BJ (cell line): ENCODE results near the gene MGA. TPM values are rescaled to one million over a fixed set of nuclear protein-coding genes. Genes with fewer than 3 reads are reported as not detected.

Experiments used
- CTCF ChIA-PET: fragments of 350-600 bp; formaldehyde crosslinking; extraction: SDS; loops from one replicate; lab custom pipeline; 2021; ENCODE audit warnings: antibody characterized with exemption, inconsistent platforms; lab: Yijun Ruan, JAX
- POLR2A ChIA-PET: fragments of 300-600 bp; sonication (Branson Sonifier 250); formaldehyde crosslinking; extraction: SDS; loops from one replicate; lab custom pipeline; 2021; ENCODE audit warnings: antibody characterized with exemption; lab: Charles Lee
- DNase-seq: peaks from one replicate; pipeline ENCODE4 v3.0.0-alpha.2; 2011; ENCODE audit warnings: low read depth
- H3K27me3 ChIP-seq: 2 replicates; pipeline ENCODE4 v1.6.0; 2011; ENCODE audit warnings: low read length; ENCODE audit not compliant: control insufficient read depth, insufficient read depth
- H3K36me3 ChIP-seq: 2 replicates; pipeline ENCODE4 v1.5.1; 2011; ENCODE audit warnings: low read length; ENCODE audit not compliant: control insufficient read depth, insufficient read depth
- H3K4me3 ChIP-seq: 2 replicates; pipeline ENCODE4 v1.5.1; 2011; ENCODE audit warnings: low read depth, mild to moderate bottlenecking, control low read depth, low read length
- polyA minus RNA-seq: library from RNA; depleted of rRNA, polyadenylated mRNA; stranded (reverse); fragments of >200 nt; gene quantifications from 2 replicates; pipeline ENCODE4 v1.2.3, GENCODE V29; 2011; rRNA and poly(A)+ RNA removed
- polyA plus RNA-seq: library from polyadenylated mRNA; depleted of rRNA; stranded (reverse); fragments of >200 nt; gene quantifications from 2 replicates; pipeline ENCODE4 v1.2.3, GENCODE V29; 2011; rRNA removed
- TF ChIP-seq, protein P1 (sequence below): IDR thresholded peaks from 2 replicates; pipeline ENCODE4 v1.5.1; 2011; ENCODE audit warnings: low read depth, mild to moderate bottlenecking, control low read depth, inconsistent platforms, low read length, moderate library complexity; ENCODE audit not compliant: insufficient read depth

MGA gene
- polyA plus RNA-seq (4.7 and 8.0 TPM in 2 replicates), polyA minus RNA-seq (23.9 and 26.1 TPM in 2 replicates)

GRCh38 chr15:41660235-41661077 is at the start of gene MGA:
MGA (plus strand) TSS chr15:41660405.
- TF ChIP-seq, protein P1, sequence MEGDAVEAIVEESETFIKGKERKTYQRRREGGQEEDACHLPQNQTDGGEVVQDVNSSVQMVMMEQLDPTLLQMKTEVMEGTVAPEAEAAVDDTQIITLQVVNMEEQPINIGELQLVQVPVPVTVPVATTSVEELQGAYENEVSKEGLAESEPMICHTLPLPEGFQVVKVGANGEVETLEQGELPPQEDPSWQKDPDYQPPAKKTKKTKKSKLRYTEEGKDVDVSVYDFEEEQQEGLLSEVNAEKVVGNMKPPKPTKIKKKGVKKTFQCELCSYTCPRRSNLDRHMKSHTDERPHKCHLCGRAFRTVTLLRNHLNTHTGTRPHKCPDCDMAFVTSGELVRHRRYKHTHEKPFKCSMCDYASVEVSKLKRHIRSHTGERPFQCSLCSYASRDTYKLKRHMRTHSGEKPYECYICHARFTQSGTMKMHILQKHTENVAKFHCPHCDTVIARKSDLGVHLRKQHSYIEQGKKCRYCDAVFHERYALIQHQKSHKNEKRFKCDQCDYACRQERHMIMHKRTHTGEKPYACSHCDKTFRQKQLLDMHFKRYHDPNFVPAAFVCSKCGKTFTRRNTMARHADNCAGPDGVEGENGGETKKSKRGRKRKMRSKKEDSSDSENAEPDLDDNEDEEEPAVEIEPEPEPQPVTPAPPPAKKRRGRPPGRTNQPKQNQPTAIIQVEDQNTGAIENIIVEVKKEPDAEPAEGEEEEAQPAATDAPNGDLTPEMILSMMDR = 0 out of 2 replicates have a peak, but pooled peaks have one; percentile 16
- peak within 1 kb of the TSS; percentile 55 for H3K4me3 ChIP-seq
- peak; percentile 54 for DNase-seq
- no peaks in the 10 kb centered on the region; the same call in 1 of the 2 replicates for H3K27me3 ChIP-seq
- no peaks in the 10 kb centered on the region for H3K36me3 ChIP-seq
- CTCF ChIA-PET = interaction anchor here (0.6 to 1.2 kb wide), 7 partner anchors 12 to 106 kb away, joined by 3 to 4 read pairs (median 3); no protein-coding TSS in a partner anchor
- POLR2A ChIA-PET = interaction anchor here (0.6 kb wide), 2 partner anchors 538 to 1095 kb away, joined by 3 to 4 read pairs; partner anchors contain the start of gene CCDC32

GRCh38 chr15:41620536-41621199 is 39.5 kb upstream of the MGA start:
- Histone ChIP-seq H3K4me3 (peak overlapping the region; percentile 46), H3K36me3 (no peaks in the 10 kb centered on the region), H3K27me3 (no peaks in the 10 kb centered on the region)
- POLR2A ChIA-PET = no interaction called here
- DNase-seq = no peak
- TF ChIP-seq, protein P1 = no peak
- CTCF ChIA-PET = no interaction called here

DNA sequence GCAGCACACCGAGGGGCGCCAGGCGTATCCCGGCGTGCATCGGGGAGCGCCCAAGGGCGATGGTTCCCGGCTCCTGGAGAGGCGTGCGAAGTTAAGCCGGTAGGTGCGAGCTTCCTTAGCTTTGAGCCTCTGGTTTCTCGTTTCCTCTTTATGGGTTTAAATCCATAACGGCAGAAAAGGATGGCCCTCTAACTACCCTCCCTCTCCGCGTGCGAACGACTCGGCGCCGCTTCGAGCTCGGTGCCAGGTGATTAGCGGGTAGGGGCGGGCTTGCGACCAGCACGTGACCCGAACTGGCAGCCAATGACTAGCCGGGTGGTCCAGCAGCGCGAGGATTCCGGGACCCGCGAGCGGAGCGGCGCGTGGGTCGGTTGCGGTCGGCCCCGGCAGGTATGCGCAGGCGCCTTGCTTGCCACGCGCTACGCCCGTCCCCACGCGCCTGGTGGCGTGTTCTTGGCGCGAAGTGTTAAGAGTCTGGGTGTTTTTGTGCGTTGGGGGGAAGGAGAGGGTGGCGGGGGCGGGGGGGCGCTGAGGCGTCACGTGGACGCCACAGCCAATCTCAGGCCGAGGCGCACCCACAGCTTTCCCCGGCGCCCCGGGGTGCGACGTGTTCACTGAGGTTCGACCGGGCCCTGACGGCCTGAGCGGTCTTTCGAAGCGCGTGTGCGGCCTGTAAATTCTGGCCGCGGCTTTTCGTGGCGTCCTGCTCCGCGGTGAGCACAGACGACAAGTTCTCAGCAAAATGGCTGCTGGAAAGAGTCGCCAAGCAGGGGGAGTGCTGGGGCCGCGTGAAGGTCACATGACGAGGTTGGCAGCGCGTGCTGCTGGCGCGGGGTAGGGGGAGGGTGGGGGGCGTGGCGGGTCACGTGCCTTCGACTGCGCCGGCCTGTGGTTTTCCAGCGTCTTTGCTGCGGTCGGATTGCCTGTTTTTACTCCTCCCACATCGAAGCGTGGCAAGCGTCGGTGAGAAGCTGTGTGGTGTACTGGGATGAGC is 38.7 kb upstream of the MGA start:
- POLR2A ChIA-PET = no interaction called here
- TF ChIP-seq, protein P1 = no peak
- Histone ChIP-seq H3K36me3 (no peaks in the 10 kb centered on the region), H3K27me3 (no peaks in the 10 kb centered on the region), H3K4me3 (peak overlapping the region; percentile 46)
- CTCF ChIA-PET = interaction anchor here (0.6 to 1.4 kb wide), 2 partner anchors 36 to 1236 kb away, joined by 3 to 5 read pairs; no protein-coding TSS in a partner anchor
- peak; percentile 13 for DNase-seq

DNA sequence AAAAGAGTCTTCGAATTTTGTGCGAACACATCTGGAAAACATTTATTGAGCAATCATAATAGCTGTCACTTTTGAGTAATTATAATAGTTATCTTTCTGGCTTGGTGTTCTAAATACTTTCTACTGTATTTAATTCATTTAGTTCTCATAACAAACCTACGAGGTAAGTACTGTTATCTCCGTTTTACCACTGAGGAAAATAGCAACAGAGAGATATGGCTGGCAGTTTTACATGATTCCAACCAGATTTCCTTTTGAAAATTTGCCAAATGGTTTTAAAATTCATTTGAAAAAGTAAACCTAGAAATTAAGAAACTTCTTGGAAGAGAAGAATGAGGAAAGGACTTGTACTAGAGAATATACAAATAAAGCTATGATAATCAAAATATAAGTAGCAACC is 37.3 kb upstream of the MGA start:
- no peak overlapping the region for H3K4me3 ChIP-seq
- POLR2A ChIA-PET = no interaction called here
- no peaks in the 10 kb centered on the region for H3K27me3 ChIP-seq
- TF ChIP-seq, protein P1 = no peak
- CTCF ChIA-PET = interaction anchor here (1.4 kb wide), 1 partner anchor 38 kb away, joined by 5 read pairs; no protein-coding TSS in a partner anchor
- H3K36me3 ChIP-seq = no peaks in the 10 kb centered on the region
- DNase-seq = no peak
